Natural killer cell treated with Interleukin-12 subunit alpha and Interleukin-12 subunit beta and Interleukin-15 and Interleukin-18, amount 100 ng/mL, for 72 hours (primary cell): Measurements from ENCODE around the gene PEG3. TPM values are rescaled to one million over a fixed set of nuclear protein-coding genes. Genes with fewer than 3 reads are reported as not detected.

ENCODE experiments used
- ATAC-seq, 2 donors: fragments of 150-1000 bp; cut with Tn5 transposase in 1 of 2; sonication (Bioruptor Pico), chemical (Tn5 transposase) in 1 of 2; 2 replicates each; pipeline ENCODE4 v1.10.0; 2021
- DNase-seq: peaks from one replicate; pipeline ENCODE4 v3.0.0; 2022; ENCODE audit warnings: low spot score
- H3K27ac Mint-ChIP-seq, 2 donors: 1 replicate in 1 of 2; 2 replicates in 1 of 2; pipeline ENCODE4 v1.8.0; 2022; ENCODE audit warnings: mixed read lengths in 2 of 2, mild to moderate bottlenecking in 1 of 2, moderate library complexity in 1 of 2
- H3K27me3 Mint-ChIP-seq, 2 donors: 1 replicate in 1 of 2; 2 replicates in 1 of 2; pipeline ENCODE4 v1.8.0; 2022; ENCODE audit warnings: mixed read lengths in 2 of 2
- H3K36me3 Mint-ChIP-seq: one replicate; pipeline ENCODE4 v1.8.0; 2022; ENCODE audit warnings: mixed read lengths
- H3K4me1 Mint-ChIP-seq, 2 donors: 1 replicate in 1 of 2; 2 replicates in 1 of 2; pipeline ENCODE4 v1.8.0; 2022; ENCODE audit warnings: low read depth in 2 of 2, mixed read lengths in 2 of 2, mild to moderate bottlenecking in 1 of 2
- H3K4me3 Mint-ChIP-seq: one replicate; pipeline ENCODE4 v1.8.0; 2022; ENCODE audit warnings: mixed read lengths
- H3K9me3 Mint-ChIP-seq: 2 replicates; pipeline ENCODE4 v1.8.0; 2022; ENCODE audit warnings: mixed read lengths
- total RNA-seq, 2 donors: library from RNA; stranded (reverse); gene quantifications; one replicate each; pipeline ENCODE4 v1.2.3, GENCODE V29; 2022

PEG3 gene
- total RNA-seq, 2 donors from 2014 or later = not detected

DNA sequence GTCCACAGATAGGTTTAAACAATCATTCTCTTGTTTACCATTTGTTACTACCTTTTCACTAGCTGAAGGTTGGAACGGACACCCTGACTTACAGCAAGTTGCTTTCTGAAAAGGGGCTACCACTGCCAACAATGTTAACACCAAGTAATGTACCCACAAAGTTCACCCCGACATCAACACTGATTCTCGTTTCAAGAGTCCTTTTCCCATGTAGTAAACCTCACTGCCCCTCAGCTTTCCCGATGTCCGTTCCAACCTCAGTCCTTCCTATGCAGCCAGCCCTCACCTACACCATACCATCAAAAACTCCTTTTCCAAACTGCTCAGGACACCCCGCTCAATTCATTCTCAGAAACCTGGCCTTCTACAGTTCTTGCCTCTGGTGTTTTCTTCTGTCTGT, 29.0 kb downstream of the PEG3 start:
- Mint-ChIP-seq H3K4me3 (no peak overlapping the region), H3K9me3 (peaks cover 29% of the 10 kb centered on the region)

DNA sequence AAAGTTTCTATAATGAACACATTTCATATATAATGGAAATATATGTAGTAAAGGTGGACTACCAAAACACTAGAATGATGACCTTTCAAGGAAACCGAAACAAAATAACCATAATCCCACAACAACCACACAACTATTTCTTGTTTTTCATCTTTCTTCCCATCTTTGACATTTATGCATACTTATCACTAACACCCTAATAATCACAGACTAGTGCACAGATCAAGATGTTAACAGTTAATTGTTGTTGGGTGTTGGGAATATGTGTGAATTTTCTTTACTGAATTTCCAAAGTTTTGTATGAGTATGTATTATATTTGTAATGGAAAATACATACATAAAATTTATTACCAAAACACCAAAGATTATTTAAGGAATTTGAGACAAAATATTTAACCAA, 30.3 kb downstream of the PEG3 start:
- Mint-ChIP-seq H3K36me3 (no peaks in the 10 kb centered on the region), H3K4me1 (no peaks in the 10 kb centered on the region), H3K27me3 (no peaks in the 10 kb centered on the region), H3K9me3 (peaks cover 23% of the 10 kb centered on the region), H3K27ac (no peak overlapping the region), H3K4me3 (no peak overlapping the region)
- no peak for DNase-seq
- ATAC-seq = no peak

More for the DNA sequence above, 29.0 kb downstream of the PEG3 start:
- no peak for DNase-seq
- Mint-ChIP-seq H3K36me3 (peaks cover 1% of the 10 kb centered on the region), H3K4me1 (no peaks in the 10 kb centered on the region), H3K27me3 (no peaks in the 10 kb centered on the region), H3K27ac (no peak overlapping the region)
- ATAC-seq = no peak

DNA sequence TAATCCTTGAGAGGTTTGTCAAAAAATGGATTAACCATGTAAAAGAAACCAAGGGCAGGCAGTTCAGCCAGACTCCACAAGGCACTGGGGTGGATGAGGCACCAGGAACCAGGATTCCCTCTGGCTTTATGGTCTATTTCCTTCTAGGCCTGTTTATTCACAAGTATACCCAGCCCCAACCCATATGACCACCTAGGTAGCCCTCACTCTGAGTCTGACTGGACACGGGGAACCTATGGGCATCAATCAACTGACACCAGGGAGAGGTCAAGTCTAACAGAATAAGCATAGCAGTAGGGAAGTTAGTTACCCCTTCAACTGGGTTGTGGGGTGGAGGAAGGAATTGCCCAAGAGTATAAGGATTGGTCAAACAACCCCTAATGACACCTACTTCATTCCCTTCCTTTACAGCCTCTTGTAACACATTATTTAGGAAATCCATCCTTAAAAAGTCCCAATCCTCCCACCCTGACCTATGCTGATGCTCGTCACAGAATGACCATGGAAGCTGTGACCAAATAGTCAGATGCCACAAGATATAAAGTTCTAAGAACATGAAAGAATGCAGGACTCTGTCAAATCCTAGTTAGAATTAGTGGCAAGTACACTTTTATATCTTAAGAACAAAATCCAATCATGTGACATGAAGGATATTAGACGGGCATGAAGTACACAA, 31.7 kb downstream of the PEG3 start:
- Mint-ChIP-seq H3K27me3 (no peaks in the 10 kb centered on the region), H3K9me3 (peaks cover 16% of the 10 kb centered on the region), H3K4me3 (no peak overlapping the region), H3K36me3 (no peaks in the 10 kb centered on the region), H3K27ac (no peak overlapping the region), H3K4me1 (no peaks in the 10 kb centered on the region)
- DNase-seq = no peak
- ATAC-seq = no peak

GRCh38 chr19:56806639-56807038, 33.9 kb downstream of the PEG3 start:
- DNase-seq (no peak), ATAC-seq (no peak)
- H3K27me3 Mint-ChIP-seq = no peaks in the 10 kb centered on the region
- H3K4me3 Mint-ChIP-seq = no peak overlapping the region
- H3K36me3 Mint-ChIP-seq = peaks cover 2% of the 10 kb centered on the region
- peaks cover 13% of the 10 kb centered on the region for H3K9me3 Mint-ChIP-seq
- H3K4me1 Mint-ChIP-seq = no peaks in the 10 kb centered on the region
- no peak overlapping the region for H3K27ac Mint-ChIP-seq

Other genes starting within 250 kb of the PEG3 start
- 1 to 10 TPM; 4.8 to 8.5 TPM for gene ZNF71, start 245.4 kb downstream of the PEG3 start, total RNA-seq
- gene SMIM17, start 197.6 kb downstream of the PEG3 start, total RNA-seq = not detected
- gene ZNF835, start 169.0 kb downstream of the PEG3 start, total RNA-seq = under 1 TPM; 0.25 to 0.74 TPM
- not detected for gene ZIM2, start within 50 bp of the PEG3 start, total RNA-seq